HepG2 (cell line): Measurements from ENCODE around the gene SEMA4C. TPM values are rescaled to one million over a fixed set of nuclear protein-coding genes. Genes with fewer than 3 reads are reported as not detected.

Experiments used
- BORCS8-MEF2B ChIP-seq: sonication (generic); formaldehyde crosslinking; IDR thresholded peaks from 2 replicates; pipeline ENCODE4 v1.8.0; 2022; ENCODE audit warnings: mild to moderate bottlenecking, missing genetic modification reagents
- CCAR2 ChIP-seq: fragments of 200-400 bp; formaldehyde crosslinking; optimal IDR thresholded peaks from 2 replicates; pipeline ENCODE3; 2018; ENCODE audit warnings: low read depth, mild to moderate bottlenecking, low read length, moderate library complexity
- EEA1 ChIP-seq: sonication (generic); formaldehyde crosslinking; IDR thresholded peaks from 2 replicates; pipeline ENCODE4 v1.5.1; 2020; ENCODE audit warnings: mild to moderate bottlenecking, missing genetic modification reagents, borderline replicate concordance
- HNF4G ChIP-seq, 2 experiments: sonication (generic) in 1 of 2; formaldehyde crosslinking in 1 of 2; IDR thresholded peaks; 2 replicates each; pipeline versions ENCODE4 v1.4.0 to v1.6.1; 2011 to 2020; ENCODE audit warnings: borderline replicate concordance in 2 of 2, low read depth in 2 of 2, mild to moderate bottlenecking in 2 of 2, low read length in 1 of 2, missing genetic modification reagents in 1 of 2, moderate library complexity in 1 of 2
- HOXA3 ChIP-seq: sonication (generic); formaldehyde crosslinking; IDR thresholded peaks from 2 replicates; pipeline ENCODE4 v1.5.0; 2020; ENCODE audit warnings: missing genetic modification reagents
- MAFK ChIP-seq, 2 experiments: IDR thresholded peaks in 1 of 2; conservative IDR thresholded peaks in 1 of 2; 2 replicates each; pipeline ENCODE4 v1.6.1; 2011; ENCODE audit warnings: improper control_type of control experiment in 2 of 2, low read length in 2 of 2
- MXI1 ChIP-seq: IDR thresholded peaks from 3 replicates; pipeline ENCODE4 v1.6.1; 2012; ENCODE audit warnings: low read depth, low read length, inconsistent platforms, borderline replicate concordance
- PCBP1 ChIP-seq: fragments of 200-400 bp; formaldehyde crosslinking; IDR thresholded peaks from 2 replicates; pipeline ENCODE4 v1.6.1; 2017; ENCODE audit warnings: mild to moderate bottlenecking, low read depth, low read length, borderline replicate concordance
- POLR2AphosphoS5 ChIP-seq: IDR thresholded peaks from 2 replicates; pipeline ENCODE4 v1.6.1; 2012; ENCODE audit warnings: low read depth, low read length
- SIN3B ChIP-seq: fragments of 150-350 bp; IDR thresholded peaks from 2 replicates; pipeline ENCODE4 v1.6.1; 2014; ENCODE audit warnings: low read length
- ZFP36 ChIP-seq: fragments of 150-350 bp; IDR thresholded peaks from 2 replicates; pipeline ENCODE4 v1.6.1; 2018; ENCODE audit warnings: borderline replicate concordance, low read length, low read depth; ENCODE audit not compliant: partially characterized antibody
- ZKSCAN1 ChIP-seq: fragments of 150-350 bp; IDR thresholded peaks from 2 replicates; pipeline ENCODE4 v1.6.1; 2014; ENCODE audit warnings: low read length
- ZMYM4 ChIP-seq: sonication (generic); formaldehyde crosslinking; IDR thresholded peaks from 2 replicates; pipeline ENCODE4 v1.8.1; 2023; ENCODE audit warnings: mild to moderate bottlenecking, missing genetic modification reagents
- ZNF12 ChIP-seq: sonication (generic); formaldehyde crosslinking; IDR thresholded peaks from 2 replicates; pipeline ENCODE4 v1.5.0; 2020; ENCODE audit warnings: missing genetic modification reagents
- ZNF337 ChIP-seq: sonication (generic); formaldehyde crosslinking; IDR thresholded peaks from 2 replicates; pipeline ENCODE4 v1.5.1; 2020; ENCODE audit warnings: missing genetic modification reagents, low read depth, mild to moderate bottlenecking, borderline replicate concordance
- ZNF614 ChIP-seq: IDR thresholded peaks from 2 replicates; pipeline ENCODE4 v1.6.1; 2018; ENCODE audit warnings: missing biosample characterization, missing genetic modification reagents, inconsistent platforms, borderline replicate concordance
- ZNF615 ChIP-seq: sonication (generic); formaldehyde crosslinking; IDR thresholded peaks from 2 replicates; pipeline ENCODE4 v1.5.0; 2020; ENCODE audit warnings: mild to moderate bottlenecking, missing genetic modification reagents, borderline replicate concordance
- ZNF841 ChIP-seq: sonication (generic); formaldehyde crosslinking; IDR thresholded peaks from 2 replicates; pipeline ENCODE4 v1.8.1; 2023; ENCODE audit warnings: missing genetic modification reagents, borderline replicate concordance
- ZSCAN25 ChIP-seq: sonication (generic); formaldehyde crosslinking; IDR thresholded peaks from 2 replicates; pipeline ENCODE4 v1.8.0; 2022; ENCODE audit warnings: mild to moderate bottlenecking, missing genetic modification reagents
- polyA plus RNA-seq, 8 experiments: library from polyadenylated mRNA; depleted of rRNA in 3 of 8; stranded (reverse) in 7 of 8; unstranded in 1 of 8; fragments of >200 nt; fragmentation: Illumina TruSeq in 4 of 8; extraction: Trizol in 4 of 8; gene quantifications; 2 replicates each; pipeline versions ENCODE4 v1.2.1 to v1.2.3, GENCODE V29; 2011 to 2016; ENCODE audit warnings: low read depth in 4 of 8, missing spikeins in 1 of 8, mixed read lengths in 1 of 8; ENCODE audit not compliant: insufficient read depth in 1 of 8
- total RNA-seq, 5 experiments: library from RNA; depleted of rRNA; stranded (reverse); fragments of >200 nt; fragmentation: Illumina TruSeq; extraction: Trizol; gene quantifications; 2 replicates each; pipeline ENCODE4 v1.2.3, GENCODE V29; 2016; ENCODE audit warnings: low read depth in 1 of 5
- TF ChIP-seq, protein P1 (sequence below): sonication (generic); formaldehyde crosslinking; IDR thresholded peaks from 2 replicates; pipeline ENCODE4 v1.8.0; 2022; ENCODE audit warnings: mild to moderate bottlenecking, missing genetic modification reagents; ENCODE audit not compliant: insufficient replicate concordance
- TF ChIP-seq, protein P2 (sequence below): sonication (generic); formaldehyde crosslinking; IDR thresholded peaks from 2 replicates; pipeline ENCODE4 v1.5.1; 2020; ENCODE audit warnings: mild to moderate bottlenecking, missing genetic modification reagents, moderate library complexity
- TF ChIP-seq, protein P3 (sequence below): sonication (generic); formaldehyde crosslinking; IDR thresholded peaks from 2 replicates; pipeline ENCODE4 v1.8.1; 2023; ENCODE audit warnings: mild to moderate bottlenecking, missing genetic modification reagents
- TF ChIP-seq, protein P4 (sequence below): sonication (generic); formaldehyde crosslinking; conservative IDR thresholded peaks from 2 replicates; pipeline ENCODE4 v1.8.0; 2022; ENCODE audit warnings: low read depth, missing genetic modification reagents

Gene SEMA4C
- total and polyA plus RNA-seq, 2 of the 13 experiments (the other 11 are each of a cell fraction or from before 2014, with no cell fraction given), result 25.9 to 46.6 TPM

DNA sequence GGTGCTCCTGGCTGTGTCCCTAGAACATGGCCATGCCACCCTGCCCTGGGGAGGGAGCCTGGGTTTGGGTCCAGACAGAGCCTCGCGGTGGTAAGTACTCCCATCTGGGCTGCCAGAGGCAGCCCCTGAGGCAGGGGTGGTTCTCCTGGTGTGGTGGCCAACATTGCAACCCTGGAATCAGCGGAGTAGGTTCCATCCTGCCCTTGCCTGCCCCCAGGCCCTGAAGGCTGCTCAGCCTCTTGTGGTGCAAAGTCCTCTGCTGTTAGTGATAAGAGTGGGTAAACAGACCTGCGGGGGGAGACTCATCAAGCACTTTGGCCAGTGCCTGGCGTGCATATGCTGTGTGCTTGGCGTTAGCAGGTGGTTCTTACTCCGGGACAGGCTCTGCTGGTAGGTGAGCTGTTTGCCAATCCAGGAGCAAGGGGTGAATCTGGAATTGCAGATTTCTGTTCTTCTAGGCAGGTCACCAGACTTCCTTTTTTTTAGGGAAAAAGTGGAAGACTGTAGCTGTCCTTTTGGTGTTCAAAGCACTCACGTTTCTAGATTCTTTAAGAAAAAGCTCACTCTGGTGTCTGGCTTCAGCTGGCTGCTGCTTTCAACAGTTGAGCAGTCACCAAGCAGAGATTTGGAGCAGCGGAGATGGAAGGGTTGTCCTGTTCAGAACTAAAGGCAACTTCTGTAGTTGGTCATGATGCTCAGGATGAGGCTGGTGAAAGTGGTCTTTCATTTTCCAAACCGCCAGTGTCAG, 50.6 kb downstream of the SEMA4C start (continued):
- TF ChIP-seq HNF4G (IDR thresholded peaks at IDR 0.05; ENCODE audit: borderline replicate concordance, low read depth, low read length), result peak; percentile 100
- peak; percentile 100 for TF ChIP-seq HNF4G (CRISPR knock-in tag; IDR thresholded peaks at IDR 0.05; ENCODE audit: borderline replicate concordance, low read depth)
- peak; percentile 38 for TF ChIP-seq POLR2AphosphoS5
- peak; percentile 82; the same call in 1 of the 2 replicates for TF ChIP-seq ZNF337 (CRISPR knock-in tag)
- TF ChIP-seq, protein P1, sequence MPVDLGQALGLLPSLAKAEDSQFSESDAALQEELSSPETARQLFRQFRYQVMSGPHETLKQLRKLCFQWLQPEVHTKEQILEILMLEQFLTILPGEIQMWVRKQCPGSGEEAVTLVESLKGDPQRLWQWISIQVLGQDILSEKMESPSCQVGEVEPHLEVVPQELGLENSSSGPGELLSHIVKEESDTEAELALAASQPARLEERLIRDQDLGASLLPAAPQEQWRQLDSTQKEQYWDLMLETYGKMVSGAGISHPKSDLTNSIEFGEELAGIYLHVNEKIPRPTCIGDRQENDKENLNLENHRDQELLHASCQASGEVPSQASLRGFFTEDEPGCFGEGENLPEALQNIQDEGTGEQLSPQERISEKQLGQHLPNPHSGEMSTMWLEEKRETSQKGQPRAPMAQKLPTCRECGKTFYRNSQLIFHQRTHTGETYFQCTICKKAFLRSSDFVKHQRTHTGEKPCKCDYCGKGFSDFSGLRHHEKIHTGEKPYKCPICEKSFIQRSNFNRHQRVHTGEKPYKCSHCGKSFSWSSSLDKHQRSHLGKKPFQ, result no peak
- TF ChIP-seq ZSCAN25 (CRISPR knock-in tag), result peak; percentile 96
- TF ChIP-seq MXI1, result peak; percentile 94; the same call in 2 of the 3 replicates
- peak; percentile 91 for TF ChIP-seq ZMYM4
- TF ChIP-seq, protein P2, sequence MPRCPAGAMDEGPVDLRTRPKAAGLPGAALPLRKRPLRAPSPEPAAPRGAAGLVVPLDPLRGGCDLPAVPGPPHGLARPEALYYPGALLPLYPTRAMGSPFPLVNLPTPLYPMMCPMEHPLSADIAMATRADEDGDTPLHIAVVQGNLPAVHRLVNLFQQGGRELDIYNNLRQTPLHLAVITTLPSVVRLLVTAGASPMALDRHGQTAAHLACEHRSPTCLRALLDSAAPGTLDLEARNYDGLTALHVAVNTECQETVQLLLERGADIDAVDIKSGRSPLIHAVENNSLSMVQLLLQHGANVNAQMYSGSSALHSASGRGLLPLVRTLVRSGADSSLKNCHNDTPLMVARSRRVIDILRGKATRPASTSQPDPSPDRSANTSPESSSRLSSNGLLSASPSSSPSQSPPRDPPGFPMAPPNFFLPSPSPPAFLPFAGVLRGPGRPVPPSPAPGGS (CRISPR knock-in tag), result 0 out of 2 replicates have a peak, but pooled peaks have one; percentile 49
- no peak for TF ChIP-seq PCBP1
- peak; percentile 78 for TF ChIP-seq ZKSCAN1
- peak; percentile 97 for TF ChIP-seq ZNF614
- TF ChIP-seq SIN3B, result no peak
- peak; percentile 87 for TF ChIP-seq BORCS8-MEF2B (CRISPR knock-in tag)
- peak; percentile 34 for TF ChIP-seq ZFP36
- peak; percentile 96 for TF ChIP-seq HOXA3
- TF ChIP-seq ZNF12 (CRISPR knock-in tag), result peak; percentile 86
- no peak for TF ChIP-seq ZNF841
- TF ChIP-seq, protein P3, sequence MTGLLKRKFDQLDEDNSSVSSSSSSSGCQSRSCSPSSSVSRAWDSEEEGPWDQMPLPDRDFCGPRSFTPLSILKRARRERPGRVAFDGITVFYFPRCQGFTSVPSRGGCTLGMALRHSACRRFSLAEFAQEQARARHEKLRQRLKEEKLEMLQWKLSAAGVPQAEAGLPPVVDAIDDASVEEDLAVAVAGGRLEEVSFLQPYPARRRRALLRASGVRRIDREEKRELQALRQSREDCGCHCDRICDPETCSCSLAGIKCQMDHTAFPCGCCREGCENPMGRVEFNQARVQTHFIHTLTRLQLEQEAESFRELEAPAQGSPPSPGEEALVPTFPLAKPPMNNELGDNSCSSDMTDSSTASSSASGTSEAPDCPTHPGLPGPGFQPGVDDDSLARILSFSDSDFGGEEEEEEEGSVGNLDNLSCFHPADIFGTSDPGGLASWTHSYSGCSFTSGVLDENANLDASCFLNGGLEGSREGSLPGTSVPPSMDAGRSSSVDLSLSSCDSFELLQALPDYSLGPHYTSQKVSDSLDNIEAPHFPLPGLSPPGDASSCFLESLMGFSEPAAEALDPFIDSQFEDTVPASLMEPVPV (CRISPR knock-in tag), result peak; percentile 52; the same call in 1 of the 2 replicates
- peak; percentile 89 for TF ChIP-seq CCAR2
- no peak for TF ChIP-seq EEA1 (CRISPR knock-in tag)
- 0 out of 4 replicates have a peak, but pooled peaks of 1 of the 2 experiments have one; percentile 7 for TF ChIP-seq MAFK (conservative IDR thresholded peaks at IDR 0.05 in 1 of 2, IDR thresholded peaks at IDR 0.05 in 1 of 2; ENCODE audit: low read length in 2 of 2)
- TF ChIP-seq ZNF615, result no peak; the same call in 1 of the 2 replicates
- TF ChIP-seq, protein P4, sequence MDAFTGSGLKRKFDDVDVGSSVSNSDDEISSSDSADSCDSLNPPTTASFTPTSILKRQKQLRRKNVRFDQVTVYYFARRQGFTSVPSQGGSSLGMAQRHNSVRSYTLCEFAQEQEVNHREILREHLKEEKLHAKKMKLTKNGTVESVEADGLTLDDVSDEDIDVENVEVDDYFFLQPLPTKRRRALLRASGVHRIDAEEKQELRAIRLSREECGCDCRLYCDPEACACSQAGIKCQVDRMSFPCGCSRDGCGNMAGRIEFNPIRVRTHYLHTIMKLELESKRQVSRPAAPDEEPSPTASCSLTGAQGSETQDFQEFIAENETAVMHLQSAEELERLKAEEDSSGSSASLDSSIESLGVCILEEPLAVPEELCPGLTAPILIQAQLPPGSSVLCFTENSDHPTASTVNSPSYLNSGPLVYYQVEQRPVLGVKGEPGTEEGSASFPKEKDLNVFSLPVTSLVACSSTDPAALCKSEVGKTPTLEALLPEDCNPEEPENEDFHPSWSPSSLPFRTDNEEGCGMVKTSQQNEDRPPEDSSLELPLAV, result no peak
